OCI-LY7 (cell line): ENCODE data around the gene TUBGCP6.

Experiments
- EZH2phosphoT487 ChIP-seq: fragments of 200-600 bp; sonication (generic); IDR thresholded peaks from 2 replicates; pipeline ENCODE4 v1.6.1; 2018; ENCODE audit warnings: low read depth, borderline replicate concordance, mild to moderate bottlenecking, mixed run types, antibody characterized with exemption, low read length, moderate library complexity, mixed read lengths
- TF ChIP-seq, protein P1 (sequence below): fragments of 200-600 bp; sonication (generic); conservative IDR thresholded peaks from 2 replicates; pipeline ENCODE4 v1.5.1; 2014; ENCODE audit warnings: mild to moderate bottlenecking, antibody characterized with exemption, low read length, moderate library complexity, mixed read lengths

DNA sequence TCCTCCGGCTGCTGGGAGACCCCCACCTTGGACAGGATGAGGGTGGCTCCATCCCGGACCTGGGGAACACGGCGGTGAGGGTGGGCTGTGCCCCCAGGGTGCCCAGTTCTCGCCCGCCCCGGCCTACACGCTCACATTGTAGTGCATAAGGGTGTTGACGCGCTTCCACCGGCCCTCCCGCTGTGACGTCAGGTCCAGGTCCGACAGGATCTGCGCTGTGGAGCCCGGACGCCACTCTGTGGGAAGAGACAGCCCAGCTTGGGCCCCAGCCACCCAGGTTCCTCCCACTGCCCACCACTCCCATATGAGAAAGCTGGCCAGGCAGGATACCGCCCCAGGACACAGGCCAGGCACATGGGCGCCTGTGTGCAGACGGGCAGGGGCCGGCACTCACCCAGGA lies 33.6 kb upstream of the TUBGCP6 start:
- TF ChIP-seq, protein P1, sequence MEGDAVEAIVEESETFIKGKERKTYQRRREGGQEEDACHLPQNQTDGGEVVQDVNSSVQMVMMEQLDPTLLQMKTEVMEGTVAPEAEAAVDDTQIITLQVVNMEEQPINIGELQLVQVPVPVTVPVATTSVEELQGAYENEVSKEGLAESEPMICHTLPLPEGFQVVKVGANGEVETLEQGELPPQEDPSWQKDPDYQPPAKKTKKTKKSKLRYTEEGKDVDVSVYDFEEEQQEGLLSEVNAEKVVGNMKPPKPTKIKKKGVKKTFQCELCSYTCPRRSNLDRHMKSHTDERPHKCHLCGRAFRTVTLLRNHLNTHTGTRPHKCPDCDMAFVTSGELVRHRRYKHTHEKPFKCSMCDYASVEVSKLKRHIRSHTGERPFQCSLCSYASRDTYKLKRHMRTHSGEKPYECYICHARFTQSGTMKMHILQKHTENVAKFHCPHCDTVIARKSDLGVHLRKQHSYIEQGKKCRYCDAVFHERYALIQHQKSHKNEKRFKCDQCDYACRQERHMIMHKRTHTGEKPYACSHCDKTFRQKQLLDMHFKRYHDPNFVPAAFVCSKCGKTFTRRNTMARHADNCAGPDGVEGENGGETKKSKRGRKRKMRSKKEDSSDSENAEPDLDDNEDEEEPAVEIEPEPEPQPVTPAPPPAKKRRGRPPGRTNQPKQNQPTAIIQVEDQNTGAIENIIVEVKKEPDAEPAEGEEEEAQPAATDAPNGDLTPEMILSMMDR = no peak
- TF ChIP-seq EZH2phosphoT487 = no peak
